Prostate gland (tissue), 2 donors: ENCODE data around the gene FCHSD2.

ENCODE experiments used
- CTCF ChIP-seq, 4 experiments: fragments of 200-600 bp in 2 of 4; fragments of 450-650 bp in 2 of 4; sonication (generic) in 2 of 4; IDR thresholded peaks; 1 replicate in 3 of 4; 2 replicates in 1 of 4; pipeline ENCODE4 v1.5.1; 2016 to 2019; ENCODE audit warnings: antibody characterized with exemption in 4 of 4, mild to moderate bottlenecking in 2 of 4, moderate library complexity in 2 of 4
- POLR2A ChIP-seq: fragments of 450-650 bp; IDR thresholded peaks from one replicate; pipeline ENCODE4 v1.6.1; 2016; ENCODE audit warnings: antibody characterized with exemption, mild to moderate bottlenecking

GRCh38 chr11:72875736-72876135 is 266.4 kb downstream of the FCHSD2 start:
- TF ChIP-seq CTCF (IDR thresholded peaks at IDR 0.05) (no peak), POLR2A (no peak)
